Measurements from ENCODE around the gene PET100.

Gene PET100

DNA sequence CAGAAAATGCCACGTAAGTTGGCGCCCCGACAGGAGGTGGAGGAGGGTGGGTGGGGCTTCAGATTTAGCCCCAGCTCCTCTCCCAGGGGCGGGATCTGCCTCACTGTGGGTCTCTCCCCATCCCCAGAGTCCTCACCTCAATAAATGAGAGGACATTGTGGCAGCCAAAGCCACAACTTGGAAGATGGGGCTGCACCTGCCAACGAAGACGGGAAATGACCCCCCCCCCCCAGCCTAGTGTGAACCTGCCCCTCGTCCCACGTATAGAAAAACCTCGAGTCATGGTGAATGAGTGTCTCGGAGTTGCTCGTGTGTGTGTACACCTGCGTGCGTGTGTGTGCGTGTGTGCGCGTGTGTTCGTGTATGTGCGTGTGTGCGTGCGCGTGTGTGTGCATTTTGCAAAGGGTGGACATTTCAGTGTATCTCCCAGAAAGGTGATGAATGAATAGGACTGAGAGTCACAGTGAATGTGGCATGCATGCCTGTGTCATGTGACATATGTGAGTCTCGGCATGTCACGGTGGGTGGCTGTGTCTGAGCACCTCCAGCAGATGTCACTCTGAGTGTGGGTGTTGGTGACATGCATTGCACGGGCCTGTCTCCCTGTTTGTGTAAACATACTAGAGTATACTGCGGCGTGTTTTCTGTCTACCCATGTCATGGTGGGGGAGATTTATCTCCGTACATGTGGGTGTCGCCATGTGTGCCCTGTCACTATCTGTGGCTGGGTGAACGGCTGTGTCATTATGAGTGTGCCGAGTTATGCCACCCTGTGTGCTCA lies 49.6 kb downstream of the PET100 start:
- no peak overlapping the region for H3K4me3 ChIP-seq (ENCODE audit: low read depth, low read length)
- no peak for DNase-seq (ENCODE audit: low read depth)
- peak; percentile 44 for TF ChIP-seq CTCF (IDR thresholded peaks at IDR 0.05; ENCODE audit: control insufficient read depth, extremely low read depth, insufficient read depth)

- TF ChIP-seq CTCF (IDR thresholded peaks at IDR 0.05; ENCODE audit: control insufficient read depth, extremely low read depth, insufficient read depth): no peak
- no peak for DNase-seq (ENCODE audit: low read depth)
- peak overlapping the region; percentile 85 for H3K4me3 ChIP-seq (ENCODE audit: low read depth, low read length)
Measured at GRCh38 chr19:7679771-7680605, 50.4 kb downstream of the PET100 start.

- peak within 1 kb of the TSS; percentile 85 for H3K4me3 ChIP-seq (ENCODE audit: low read depth, low read length)
- TF ChIP-seq CTCF (IDR thresholded peaks at IDR 0.05; ENCODE audit: control insufficient read depth, extremely low read depth, insufficient read depth): peak; percentile 98
- DNase-seq (ENCODE audit: low read depth): no peak
Measured at GRCh38 chr19:7680606-7681339, 51.2 kb downstream of the PET100 start, which contains the start of gene TRAPPC5. TSS of gene TRAPPC5 (plus strand) at chr19:7680833. CDS start at chr19:7682254, 1,421 bp downstream.
